ENCODE measurements around the gene ACTA1.
"Not testable (repeated sequence)": the region's sequence is repeated elsewhere in the genome, so short reads cannot be mapped to it uniquely, and the experiment has no call there.

Gene ACTA1

DNA sequence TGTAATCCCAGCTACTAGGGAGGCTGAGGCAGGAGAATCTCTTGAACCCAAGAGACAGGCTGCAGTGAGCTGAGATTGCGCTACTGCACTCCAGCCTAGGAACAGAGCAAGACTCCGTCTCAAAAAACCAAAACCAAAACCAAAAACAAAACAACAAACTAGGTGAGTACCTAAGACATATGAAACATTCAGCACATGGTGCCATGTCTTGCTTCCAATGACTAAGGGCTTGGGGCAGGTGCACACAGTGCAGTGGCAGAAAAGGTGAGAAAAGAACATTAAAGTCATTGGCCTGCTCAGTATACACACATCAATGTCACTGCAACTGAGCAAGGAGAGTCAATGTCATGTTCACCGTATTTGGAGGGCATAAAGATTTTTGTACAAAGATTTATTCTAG is 4.1 kb upstream of the ACTA1 start:
- DNase-seq, result no peak

DNA sequence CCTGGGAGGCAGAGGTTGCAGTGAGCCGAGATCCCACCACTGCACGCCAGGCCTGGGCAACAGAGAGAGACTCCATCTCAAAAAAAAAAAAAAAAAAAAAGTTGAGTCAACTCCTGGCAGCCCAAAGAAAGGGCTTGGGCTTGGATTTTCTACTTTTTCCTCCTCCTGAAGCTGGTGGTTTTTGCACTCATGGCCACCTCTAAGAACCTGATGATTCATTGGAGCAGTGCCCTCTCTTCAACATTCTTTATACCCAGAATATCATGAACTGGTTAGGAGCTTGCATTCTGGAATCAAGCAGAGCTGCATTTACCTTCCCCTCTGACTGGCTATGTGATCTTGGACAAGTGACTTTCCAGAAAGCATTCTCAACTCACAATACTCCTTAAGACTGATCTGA is 3.5 kb upstream of the ACTA1 start:
- no peak for DNase-seq

DNA sequence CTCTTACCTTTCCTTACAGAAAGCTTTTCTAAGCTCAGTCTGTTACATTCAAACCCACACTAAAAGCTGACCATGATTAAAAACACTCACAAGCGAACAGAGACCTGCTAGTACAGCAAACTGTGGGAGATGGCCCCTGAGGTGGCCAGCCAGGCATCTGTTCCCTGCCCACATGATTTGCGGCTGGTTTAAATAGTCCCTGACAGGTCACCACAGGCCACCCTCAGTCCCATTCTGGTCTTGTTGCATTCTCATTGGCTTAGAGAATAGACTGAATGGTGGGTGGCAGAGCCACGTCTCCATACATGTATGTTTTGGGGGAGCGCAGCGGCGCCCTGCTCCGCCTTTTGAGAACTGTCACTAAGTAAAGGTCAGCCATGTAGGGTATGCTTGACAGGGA is 2.3 kb upstream of the ACTA1 start:
- DNase-seq, result no peak

DNA sequence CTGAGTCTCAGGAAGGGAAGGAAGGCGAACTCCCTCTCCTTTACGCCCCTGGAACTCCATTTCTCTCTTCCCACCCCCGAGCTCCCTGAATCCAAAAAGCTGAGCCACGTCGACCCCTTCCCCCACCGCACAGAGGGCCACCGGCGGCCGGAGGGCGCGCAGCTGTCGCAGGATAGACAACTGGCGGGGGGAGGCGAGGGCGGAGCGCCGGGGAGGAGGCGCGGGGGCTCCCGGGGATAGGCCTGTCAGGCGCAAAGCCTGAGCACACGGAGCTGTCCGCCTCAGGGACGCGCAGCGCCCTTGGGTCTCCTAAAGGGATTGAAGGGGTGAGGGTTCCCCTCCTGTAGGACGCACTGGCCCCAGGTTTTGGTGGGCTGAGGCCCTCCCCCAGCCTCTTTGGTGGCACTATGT is 752 bp upstream of the ACTA1 start:
- DNase-seq, result peak; percentile 40

GRCh38 chr1:229433364-229434004 is 410 bp downstream of the ACTA1 start:
- no peak for DNase-seq

- no peak for DNase-seq
These were observed 989 bp downstream of the ACTA1 start for GRCh38 chr1:229432905-229433304.

DNA sequence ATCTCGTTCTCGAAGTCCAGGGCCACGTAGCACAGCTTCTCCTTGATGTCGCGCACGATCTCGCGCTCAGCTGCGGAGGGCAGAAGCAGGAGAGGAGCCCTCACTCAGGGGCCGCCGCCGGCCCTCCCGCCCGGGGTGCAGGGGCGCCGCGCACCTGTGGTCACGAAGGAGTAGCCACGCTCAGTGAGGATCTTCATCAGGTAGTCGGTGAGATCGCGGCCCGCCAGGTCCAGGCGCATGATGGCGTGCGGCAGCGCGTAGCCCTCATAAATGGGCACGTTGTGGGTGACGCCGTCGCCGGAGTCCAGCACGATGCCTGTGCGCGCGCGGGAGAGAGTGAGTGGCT is 1.8 kb downstream of the ACTA1 start:
- no peak for DNase-seq

DNA sequence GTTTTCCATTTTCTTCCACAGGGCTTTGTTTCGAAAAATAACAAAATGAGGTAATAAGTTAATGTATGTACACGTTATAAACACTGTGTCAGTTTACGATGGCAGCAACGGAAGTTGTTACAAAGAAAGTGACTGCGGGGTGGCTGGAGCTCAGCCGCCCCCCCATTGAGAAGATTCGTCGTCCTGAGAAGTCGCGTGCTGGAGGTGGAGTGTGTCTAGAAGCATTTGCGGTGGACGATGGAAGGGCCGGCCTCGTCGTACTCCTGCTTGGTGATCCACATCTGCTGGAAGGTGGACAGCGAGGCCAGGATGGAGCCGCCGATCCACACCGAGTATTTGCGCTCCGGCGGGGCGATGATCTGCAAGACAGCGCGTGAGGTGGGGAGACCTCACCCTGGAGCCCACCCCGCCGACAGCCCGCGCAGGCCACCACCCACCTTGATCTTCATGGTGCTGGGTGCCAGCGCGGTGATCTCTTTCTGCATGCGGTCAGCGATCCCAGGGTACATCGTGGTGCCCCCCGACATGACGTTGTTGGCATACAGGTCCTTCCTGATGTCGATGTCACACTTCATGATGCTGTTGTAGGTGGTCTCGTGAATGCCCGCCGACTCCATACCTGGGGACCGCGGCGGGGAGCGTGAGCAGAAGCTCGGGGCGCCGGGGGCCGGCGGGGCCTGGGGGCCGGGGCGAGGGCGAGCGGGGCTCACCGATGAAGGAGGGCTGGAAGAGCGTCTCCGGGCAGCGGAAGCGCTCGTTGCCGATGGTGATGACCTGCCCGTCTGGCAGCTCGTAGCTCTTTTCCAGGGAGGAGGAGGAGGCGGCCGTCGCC is 2.4 kb downstream of the ACTA1 start:
- no peak for DNase-seq

DNA sequence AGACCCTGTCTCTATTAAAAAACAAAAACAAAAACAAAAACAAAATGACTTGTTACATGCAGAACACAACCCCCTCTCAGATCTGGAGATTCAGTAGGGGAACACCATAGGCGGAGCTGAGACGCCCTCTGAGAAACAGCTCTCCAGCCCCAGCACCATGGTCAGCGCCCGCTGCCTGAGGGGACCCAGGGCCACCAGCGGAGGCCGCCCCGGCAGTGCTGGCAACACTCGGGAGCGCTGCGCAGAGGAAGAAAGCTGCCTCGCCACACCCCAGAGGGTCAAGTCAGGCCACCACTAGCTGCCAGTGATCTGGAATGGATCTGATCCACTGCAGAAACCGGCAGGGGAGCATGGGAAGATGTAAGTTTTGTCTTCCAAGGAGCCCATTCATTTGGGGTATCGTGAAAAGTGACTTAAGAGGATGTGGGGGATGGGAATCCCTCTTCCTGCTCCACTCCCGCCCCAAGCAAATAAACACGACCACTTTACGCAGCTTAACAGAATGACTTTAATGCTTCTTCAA is 3.1 kb downstream of the ACTA1 start:
- DNase-seq, result no peak

- no peak for DNase-seq
These were observed 5.6 kb downstream of the ACTA1 start for GRCh38 chr1:229428256-229428655.

- no peak for DNase-seq
These were observed 6.3 kb downstream of the ACTA1 start for GRCh38 chr1:229427572-229427971.

- no peak for DNase-seq
These were observed 8.2 kb downstream of the ACTA1 start for GRCh38 chr1:229425564-229426159.

GRCh38 chr1:229420765-229421164 is 13.1 kb downstream of the ACTA1 start:
- DNase-seq, result peak; percentile 7

DNA sequence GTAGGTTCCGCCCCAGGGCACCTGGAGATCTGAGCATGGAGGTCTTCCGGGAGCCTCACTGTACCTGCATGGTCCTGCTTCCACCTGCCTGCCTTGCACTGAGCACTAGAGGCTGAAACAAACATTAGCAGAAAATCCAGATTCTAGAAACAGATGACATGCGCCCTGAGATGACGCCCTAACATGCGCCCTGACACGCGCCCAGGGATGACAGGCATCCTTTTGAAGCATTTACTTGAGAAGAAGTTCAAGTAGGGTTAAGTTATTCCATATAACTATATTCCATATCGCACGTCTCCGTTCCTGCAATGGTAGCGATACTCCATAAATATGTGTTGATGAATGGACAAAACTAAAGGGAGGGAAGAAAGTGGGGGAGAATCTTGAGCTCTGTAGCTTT is 13.7 kb downstream of the ACTA1 start:
- DNase-seq, result no peak

GRCh38 chr1:229418586-229418985 is 15.3 kb downstream of the ACTA1 start:
- DNase-seq, result not testable (repeated sequence)

DNA sequence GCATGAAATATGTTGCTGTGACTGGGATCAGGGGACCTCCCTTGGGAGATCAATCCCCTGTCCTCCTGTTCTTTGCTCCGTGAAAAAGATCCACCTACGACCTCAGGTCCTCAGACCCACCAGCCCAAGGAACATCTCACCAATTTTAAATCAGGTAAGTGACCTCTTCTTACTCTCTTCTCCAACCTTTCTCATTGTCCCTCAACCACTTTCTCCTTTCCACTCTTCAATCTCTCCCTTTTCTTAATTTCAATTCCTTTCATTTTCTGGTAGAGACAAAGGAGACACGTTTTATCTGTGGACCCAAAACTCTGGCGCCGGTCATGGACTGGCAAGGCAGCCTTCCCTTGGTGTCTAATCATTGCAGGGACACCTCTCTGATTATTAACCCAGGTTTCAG is 21.1 kb downstream of the ACTA1 start:
- not testable (repeated sequence) for DNase-seq

- DNase-seq, result no peak
These were observed 21.8 kb downstream of the ACTA1 start for GRCh38 chr1:229412056-229412455.

DNA sequence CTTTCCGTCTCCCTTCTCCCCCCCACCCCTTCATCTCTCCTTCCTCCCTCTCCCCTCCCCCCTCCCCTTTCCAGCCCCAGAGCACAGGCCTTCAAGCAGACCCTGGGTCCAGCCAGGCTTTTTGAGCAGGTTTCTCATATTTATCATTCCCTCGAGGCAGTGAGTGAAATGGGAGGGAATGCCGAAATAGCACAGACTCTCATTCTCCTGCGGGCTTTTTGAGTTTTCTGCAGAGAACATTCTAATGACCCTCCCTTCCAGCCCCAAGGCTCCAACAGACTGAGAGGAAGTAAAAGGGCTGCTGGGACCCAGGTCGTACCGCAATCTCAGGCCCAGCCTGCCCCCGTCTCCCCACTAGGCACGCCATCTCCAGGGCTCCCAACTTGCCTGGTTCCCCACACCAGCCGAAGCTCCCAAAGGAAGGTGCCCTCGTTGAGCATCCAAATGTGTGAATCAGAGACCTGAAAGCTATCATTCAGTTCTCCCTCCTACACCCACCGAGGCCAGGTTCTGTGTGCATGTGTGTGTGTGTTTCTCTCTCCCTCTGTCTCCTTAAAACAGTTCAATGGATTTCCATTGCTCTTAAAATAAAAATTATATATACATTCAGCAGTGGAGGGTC is 22.3 kb downstream of the ACTA1 start:
- no peak for DNase-seq

DNA sequence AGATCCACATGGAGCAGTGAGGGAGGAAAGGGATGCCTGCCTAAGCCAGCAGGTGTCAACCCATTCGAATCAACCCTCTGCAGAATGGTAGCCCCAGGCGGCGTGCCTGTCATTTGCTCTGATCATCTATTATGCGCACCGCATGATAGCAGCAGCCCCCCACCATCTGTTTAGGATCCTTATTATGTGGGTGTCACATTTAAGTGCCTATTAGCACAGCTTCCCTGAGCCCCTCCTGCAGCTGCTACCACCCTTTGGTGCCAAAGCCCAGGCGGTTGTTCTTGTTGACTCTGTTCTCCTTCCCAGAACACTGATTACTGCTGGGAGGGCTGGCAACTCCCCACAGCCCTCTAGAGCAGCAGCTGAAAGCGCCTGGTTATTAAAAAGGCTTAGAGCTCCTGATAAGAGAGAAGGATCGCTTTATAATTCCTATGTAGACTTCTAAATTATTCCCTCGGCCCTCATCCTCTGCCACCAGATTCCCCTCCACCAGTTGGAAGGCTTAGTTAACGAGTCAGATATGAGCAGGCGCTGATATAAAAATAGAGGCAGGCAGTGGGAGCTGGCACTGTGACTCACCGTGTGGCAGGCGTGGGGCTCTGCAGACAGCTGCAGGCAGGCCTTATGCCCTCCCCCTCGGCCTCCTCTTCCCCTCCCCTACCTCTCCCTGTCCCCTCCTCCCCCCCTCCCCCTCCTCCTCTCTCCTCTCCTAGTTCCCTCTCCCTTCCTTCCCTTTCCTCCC is 23.0 kb downstream of the ACTA1 start:
- peak; percentile 98 for DNase-seq

GRCh38 chr1:229410370-229410691 is 23.6 kb downstream of the ACTA1 start:
- no peak for DNase-seq

- peak; percentile 11 for DNase-seq
These were observed 24.1 kb downstream of the ACTA1 start for GRCh38 chr1:229409616-229410369.

- peak; percentile 78 for DNase-seq
These were observed 25.3 kb downstream of the ACTA1 start for GRCh38 chr1:229408458-229409037.

Measured in NCI-H1694 treated with DMSO at 0.1 percent for 48 hours (cell line).